Memory B cell (primary cell): ENCODE data around the gene UQCRQ.

ENCODE experiments used
- ATAC-seq: fragments of 150-1000 bp; cut with Tn5 transposase; 2 replicates; pipeline ENCODE4 v1.10.0; 2021; ENCODE audit warnings: low read depth, mild to moderate bottlenecking, moderate library complexity
- DNase-seq, 2 donors: peaks; one replicate each; pipeline ENCODE4 v3.0.0; 2022; ENCODE audit warnings: low spot score in 2 of 2
- H3K27ac Mint-ChIP-seq: one replicate; pipeline ENCODE4 v1.8.0; 2022; ENCODE audit warnings: mild to moderate bottlenecking, moderate library complexity, mixed read lengths
- H3K27me3 Mint-ChIP-seq: one replicate; pipeline ENCODE4 v1.8.0; 2022; ENCODE audit warnings: mixed read lengths
- H3K36me3 Mint-ChIP-seq: one replicate; pipeline ENCODE4 v1.8.0; 2022; ENCODE audit warnings: mild to moderate bottlenecking, mixed read lengths
- H3K4me1 Mint-ChIP-seq: one replicate; pipeline ENCODE4 v1.8.0; 2022; ENCODE audit warnings: mixed read lengths
- H3K4me3 Mint-ChIP-seq: one replicate; pipeline ENCODE4 v1.8.0; 2022; ENCODE audit warnings: mild to moderate bottlenecking, moderate library complexity, mixed read lengths
- H3K9me3 Mint-ChIP-seq: one replicate; pipeline ENCODE4 v1.8.0; 2022; ENCODE audit warnings: mixed read lengths

UQCRQ gene

GRCh38 chr5:132827943-132828673 lies 38.3 kb upstream of the UQCRQ start:
- peaks cover 15% of the 10 kb centered on the region for H3K27me3 Mint-ChIP-seq
- no peaks in the 10 kb centered on the region for H3K9me3 Mint-ChIP-seq
- no peaks in the 10 kb centered on the region for H3K36me3 Mint-ChIP-seq
- H3K4me1 Mint-ChIP-seq = peaks cover 14% of the 10 kb centered on the region
- no peak overlapping the region for H3K27ac Mint-ChIP-seq
- H3K4me3 Mint-ChIP-seq = no peak overlapping the region
- ATAC-seq (no peak), DNase-seq (no peak)

DNA sequence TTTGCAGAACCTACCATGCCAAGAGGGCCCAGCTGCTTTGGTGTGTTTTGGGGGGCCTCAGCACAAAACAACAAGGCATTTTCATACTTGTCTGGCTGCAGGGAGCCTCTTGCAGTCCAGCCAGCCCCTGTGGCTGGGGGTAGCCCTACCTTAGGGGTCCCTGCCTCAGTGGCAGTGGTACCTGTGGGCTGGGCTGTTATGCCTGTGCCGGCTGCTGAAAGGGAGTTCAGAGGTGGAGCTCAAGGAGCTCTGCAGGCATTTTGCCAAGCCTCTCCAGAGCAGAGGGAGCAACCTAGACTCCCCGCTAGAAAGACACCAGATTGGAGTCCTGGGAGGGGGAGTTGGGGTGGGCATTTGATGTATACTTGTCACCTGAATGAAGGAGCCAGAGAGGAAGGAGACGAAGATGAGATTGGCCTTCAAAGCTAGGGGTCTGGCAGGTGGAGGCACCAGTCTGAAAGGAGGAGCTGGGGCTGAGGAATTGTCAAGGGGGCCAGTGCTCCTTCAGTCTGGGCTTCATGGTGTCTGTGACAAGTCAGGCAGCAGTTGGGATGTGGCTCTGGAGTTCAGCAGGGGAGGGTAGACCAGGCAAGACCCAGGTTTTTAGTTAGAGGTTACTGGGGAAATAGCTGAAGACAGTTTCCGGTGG lies 37.5 kb upstream of the UQCRQ start:
- Mint-ChIP-seq H3K27ac (no peak overlapping the region), H3K4me3 (peak overlapping the region; percentile 78), H3K9me3 (no peaks in the 10 kb centered on the region), H3K36me3 (no peaks in the 10 kb centered on the region), H3K4me1 (peaks cover 9% of the 10 kb centered on the region), H3K27me3 (peaks cover 13% of the 10 kb centered on the region)
- ATAC-seq (no peak), DNase-seq (no peak)

GRCh38 chr5:132829742-132830435 lies 36.6 kb upstream of the UQCRQ start:
- peaks cover 12% of the 10 kb centered on the region for H3K27me3 Mint-ChIP-seq
- peak overlapping the region; percentile 75 for H3K27ac Mint-ChIP-seq
- peak; percentile 92 for ATAC-seq
- no peaks in the 10 kb centered on the region for H3K36me3 Mint-ChIP-seq
- peak; percentile 77 to 79 for DNase-seq
- H3K4me1 Mint-ChIP-seq = peaks cover 9% of the 10 kb centered on the region
- peak overlapping the region; percentile 94 for H3K4me3 Mint-ChIP-seq
- H3K9me3 Mint-ChIP-seq = no peaks in the 10 kb centered on the region

GRCh38 chr5:132830436-132831094 lies 35.9 kb upstream of the UQCRQ start, which contains the start of gene SHROOM1:
Gene SHROOM1, minus strand, starts transcription at chr5:132830647. Its CDS starts 4,507 bp downstream, at chr5:132826140.
- ATAC-seq (peak; percentile 39), DNase-seq (no peak)
- no peaks in the 10 kb centered on the region for H3K36me3 Mint-ChIP-seq
- H3K27me3 Mint-ChIP-seq = peaks cover 12% of the 10 kb centered on the region
- peak within 1 kb of the TSS; percentile 94 for H3K4me3 Mint-ChIP-seq
- H3K27ac Mint-ChIP-seq = peak within 1 kb of the TSS; percentile 85
- H3K9me3 Mint-ChIP-seq = no peaks in the 10 kb centered on the region
- H3K4me1 Mint-ChIP-seq = peaks cover 9% of the 10 kb centered on the region

DNA sequence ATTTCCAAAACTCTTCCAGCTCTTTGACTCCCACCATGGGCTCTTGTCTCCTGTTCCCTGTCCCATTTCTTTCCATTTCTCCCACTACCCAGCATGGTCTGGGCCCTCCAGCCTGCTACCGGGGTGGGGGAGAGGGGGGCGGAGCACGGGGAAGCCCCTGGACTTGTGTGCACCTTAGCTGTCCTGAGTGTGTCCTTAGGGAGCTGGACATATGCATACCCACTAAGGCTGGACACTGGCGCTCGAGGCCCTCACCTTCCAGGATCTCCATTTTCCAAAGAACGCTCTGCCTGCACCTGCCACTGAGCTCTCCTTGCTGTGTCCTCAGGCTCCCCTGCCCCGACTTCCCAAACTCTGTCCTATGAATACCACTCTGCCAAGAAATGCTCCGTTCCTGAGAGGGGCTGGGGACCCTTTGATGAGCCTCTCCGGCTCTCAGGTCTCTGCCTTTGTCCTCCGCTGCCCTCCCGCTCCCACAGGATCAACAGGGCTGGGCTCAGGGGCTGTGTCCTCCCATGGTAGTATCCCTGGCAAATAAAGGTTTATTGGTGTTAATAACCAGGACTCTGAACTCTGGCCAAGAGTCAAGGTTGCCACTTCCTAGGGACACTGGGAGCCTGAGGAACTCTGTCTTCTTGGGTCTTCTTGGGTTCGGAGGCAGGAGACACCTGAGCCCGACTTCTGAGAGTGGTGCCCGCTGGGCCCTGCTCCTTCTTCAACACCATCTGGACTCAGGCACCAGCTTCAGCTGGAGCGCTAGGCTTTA lies 35.2 kb upstream of the UQCRQ start:
- no peak for DNase-seq
- Mint-ChIP-seq H3K27me3 (peaks cover 9% of the 10 kb centered on the region), H3K4me1 (peaks cover 9% of the 10 kb centered on the region), H3K27ac (peak overlapping the region; percentile 85), H3K36me3 (no peaks in the 10 kb centered on the region), H3K9me3 (no peaks in the 10 kb centered on the region), H3K4me3 (peak overlapping the region; percentile 87)
- no peak for ATAC-seq

DNA sequence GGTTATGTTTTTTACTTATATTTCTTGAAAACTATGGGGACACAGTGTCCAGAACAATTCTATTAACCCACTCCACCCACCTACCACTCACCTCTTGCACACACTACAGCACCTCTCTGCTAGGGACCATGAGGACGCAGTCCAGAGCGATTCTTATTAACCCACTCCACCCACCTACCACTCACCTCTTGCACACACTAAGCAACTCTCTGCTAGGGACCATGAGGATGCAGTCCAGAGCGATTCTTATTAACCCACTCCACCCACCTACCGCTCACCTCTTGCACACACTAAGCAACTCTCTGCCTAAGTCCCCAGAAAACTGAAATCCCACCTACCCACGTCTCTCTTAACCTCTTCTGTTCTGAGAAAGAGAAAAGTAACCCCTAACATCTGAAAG lies 33.8 kb upstream of the UQCRQ start:
- Mint-ChIP-seq H3K4me1 (peaks cover 9% of the 10 kb centered on the region), H3K27ac (no peak overlapping the region), H3K27me3 (peaks cover 2% of the 10 kb centered on the region), H3K36me3 (no peaks in the 10 kb centered on the region), H3K9me3 (no peaks in the 10 kb centered on the region), H3K4me3 (peak overlapping the region; percentile 22)
- no peak for DNase-seq
- no peak for ATAC-seq

DNA sequence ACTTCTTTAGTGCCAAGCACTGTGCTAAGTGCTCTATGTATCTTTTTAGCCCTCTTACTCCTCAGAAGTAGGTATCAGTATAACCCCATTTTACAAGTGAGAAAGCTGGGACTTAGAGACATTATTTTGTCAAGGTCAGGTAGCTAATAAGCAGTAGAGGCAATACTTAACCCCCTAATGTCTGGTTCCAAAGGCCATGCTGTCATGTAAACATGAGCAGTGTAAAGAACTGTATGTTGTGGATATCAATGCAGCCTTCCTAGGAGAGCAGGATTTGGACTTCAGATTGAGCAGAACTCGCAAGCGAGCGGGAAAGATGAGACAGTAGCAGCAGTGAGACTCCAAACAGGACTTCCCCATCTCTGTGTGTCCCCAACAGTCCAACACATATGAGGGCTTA lies 32.4 kb upstream of the UQCRQ start:
- Mint-ChIP-seq H3K27me3 (no peaks in the 10 kb centered on the region), H3K36me3 (no peaks in the 10 kb centered on the region), H3K4me1 (peaks cover 9% of the 10 kb centered on the region), H3K9me3 (no peaks in the 10 kb centered on the region), H3K4me3 (no peak overlapping the region), H3K27ac (no peak overlapping the region)
- DNase-seq = no peak
- ATAC-seq = no peak

DNA sequence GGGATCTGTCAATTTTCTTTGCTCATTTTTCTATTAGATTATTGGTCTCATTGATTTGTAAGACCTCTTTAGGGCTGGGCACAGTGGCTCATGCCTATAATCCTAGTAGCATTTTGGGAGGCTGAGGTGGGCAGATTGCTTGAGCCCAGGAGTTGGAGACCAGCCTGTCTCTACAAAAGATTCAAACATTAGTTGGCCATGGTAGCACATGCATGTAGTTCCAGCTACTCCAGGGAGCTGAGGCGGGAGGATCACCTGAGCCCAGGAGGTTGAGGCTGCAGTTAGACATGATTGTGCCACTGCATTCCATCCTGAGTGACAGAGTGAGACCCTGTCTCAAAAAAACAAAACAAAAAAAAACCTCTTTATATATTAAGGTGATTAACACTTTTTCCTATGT lies 29.6 kb upstream of the UQCRQ start:
- no peak overlapping the region for H3K4me3 Mint-ChIP-seq
- H3K27ac Mint-ChIP-seq = no peak overlapping the region
- no peak for DNase-seq
- no peaks in the 10 kb centered on the region for H3K9me3 Mint-ChIP-seq
- no peak for ATAC-seq
- no peaks in the 10 kb centered on the region for H3K36me3 Mint-ChIP-seq
- H3K4me1 Mint-ChIP-seq = no peaks in the 10 kb centered on the region
- H3K27me3 Mint-ChIP-seq = no peaks in the 10 kb centered on the region

- Mint-ChIP-seq H3K27ac (peak overlapping the region; percentile 9), H3K4me1 (no peaks in the 10 kb centered on the region), H3K36me3 (no peaks in the 10 kb centered on the region), H3K27me3 (no peaks in the 10 kb centered on the region), H3K4me3 (no peak overlapping the region), H3K9me3 (no peaks in the 10 kb centered on the region)
- ATAC-seq = no peak
- DNase-seq = no peak
These were observed 28.6 kb upstream of the UQCRQ start for GRCh38 chr5:132837868-132838267.

DNA sequence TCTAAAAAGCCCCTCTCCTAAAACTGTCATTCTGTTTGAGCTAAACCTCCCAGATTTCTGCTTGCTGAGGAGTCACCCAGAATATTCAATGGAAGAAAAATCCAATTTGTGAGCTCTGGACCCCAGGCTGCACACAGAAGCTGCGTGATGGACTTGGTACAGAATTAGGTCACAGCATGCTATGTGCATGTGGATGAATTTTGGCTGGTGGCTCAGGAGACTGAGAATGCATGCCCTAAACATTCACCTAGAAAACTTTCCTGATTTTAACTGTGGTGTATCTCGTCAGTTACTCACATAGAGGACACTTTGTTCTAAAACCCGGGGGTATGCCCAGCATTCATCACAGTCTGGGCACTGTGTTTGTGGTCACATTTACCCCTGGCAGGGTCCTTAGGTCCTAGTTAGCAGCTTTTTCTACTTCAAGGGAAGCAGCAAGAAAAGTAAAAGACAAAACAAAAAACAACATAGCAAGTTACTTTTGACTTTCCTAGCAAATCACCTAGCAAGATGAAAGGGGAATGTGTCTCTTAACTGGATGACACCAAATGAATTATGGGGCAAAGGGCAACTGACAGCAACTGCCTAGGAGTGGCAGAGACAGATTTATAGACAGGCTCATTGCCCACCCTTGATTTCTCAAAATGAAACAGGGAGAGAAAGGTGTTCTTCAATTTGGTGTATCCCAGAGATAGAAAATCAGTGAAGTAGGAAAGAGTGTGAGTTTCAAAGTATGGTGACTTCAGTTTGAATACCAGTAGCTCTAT lies 27.7 kb upstream of the UQCRQ start:
- no peak overlapping the region for H3K27ac Mint-ChIP-seq
- H3K4me3 Mint-ChIP-seq = no peak overlapping the region

DNA sequence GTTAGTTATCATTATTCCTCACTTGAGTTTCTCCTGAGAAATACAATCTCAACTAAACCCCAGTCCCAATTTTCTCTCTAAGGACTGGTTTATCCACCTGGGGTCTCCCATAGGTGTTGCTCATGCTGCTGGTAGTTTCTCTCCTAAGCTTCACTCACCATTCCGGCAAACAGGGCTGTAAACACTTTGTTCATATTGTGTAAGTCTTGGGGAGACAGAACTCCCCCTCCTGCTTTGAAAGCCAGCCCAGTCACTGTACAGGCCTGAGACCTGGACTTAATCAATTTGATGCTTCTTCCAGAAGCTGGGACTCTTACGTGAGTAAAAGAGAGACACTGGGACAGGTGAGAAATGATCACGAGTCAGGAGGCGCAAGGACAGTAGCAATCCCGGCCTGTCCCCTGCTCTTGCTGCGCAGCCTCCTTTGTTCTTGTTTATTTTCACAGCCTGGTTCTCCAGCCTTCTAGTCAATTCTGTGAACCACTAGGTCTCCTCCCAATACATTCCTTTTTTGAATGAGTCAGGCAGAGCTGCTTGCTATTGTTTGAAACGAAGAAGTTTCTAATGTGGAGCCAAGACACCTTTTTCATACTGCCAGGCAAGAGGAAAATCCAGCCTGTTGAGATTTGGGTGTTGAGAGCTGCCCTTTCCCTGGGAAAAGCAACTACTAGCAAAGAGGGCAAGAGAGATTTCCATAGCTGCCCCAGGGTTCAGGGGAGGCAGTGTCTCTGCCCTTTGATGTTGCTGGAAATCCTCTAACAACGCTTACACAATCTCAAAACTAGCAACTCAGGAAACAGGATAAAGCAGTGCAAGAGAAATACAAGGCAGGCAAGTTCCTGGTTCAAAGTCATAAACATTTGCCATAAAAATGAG lies 26.8 kb upstream of the UQCRQ start:
- ATAC-seq (no peak), DNase-seq (no peak)
- no peak overlapping the region for H3K4me3 Mint-ChIP-seq

More for the DNA sequence above, 27.7 kb upstream of the UQCRQ start:
- H3K36me3 Mint-ChIP-seq = no peaks in the 10 kb centered on the region
- ATAC-seq (no peak), DNase-seq (no peak)
- H3K27me3 Mint-ChIP-seq = no peaks in the 10 kb centered on the region
- no peaks in the 10 kb centered on the region for H3K9me3 Mint-ChIP-seq
- H3K4me1 Mint-ChIP-seq = no peaks in the 10 kb centered on the region

GRCh38 chr5:132840313-132840712 lies 26.1 kb upstream of the UQCRQ start:
- ATAC-seq (no peak), DNase-seq (no peak)
- Mint-ChIP-seq H3K9me3 (no peaks in the 10 kb centered on the region), H3K36me3 (no peaks in the 10 kb centered on the region), H3K27me3 (no peaks in the 10 kb centered on the region), H3K4me3 (no peak overlapping the region), H3K27ac (no peak overlapping the region), H3K4me1 (no peaks in the 10 kb centered on the region)

More for the DNA sequence above, 26.8 kb upstream of the UQCRQ start:
- Mint-ChIP-seq H3K36me3 (no peaks in the 10 kb centered on the region), H3K4me1 (no peaks in the 10 kb centered on the region), H3K9me3 (no peaks in the 10 kb centered on the region), H3K27me3 (no peaks in the 10 kb centered on the region), H3K27ac (no peak overlapping the region)
